ENCODE data around the gene LILRA2.
"Not testable (repeated sequence)": the region's sequence is repeated elsewhere in the genome, so short reads cannot be mapped to it uniquely, and the experiment has no call there.

LILRA2 gene

GRCh38 chr19:54563206-54563605, 10.4 kb upstream of the LILRA2 start:
- in situ Hi-C loops (cut with HindIII; ENCODE audit: low sequenced_read_pairs) = loop anchor here (25.0 kb wide), 1 partner anchor 99 kb away; the partner anchor contains the start of gene LILRB4

DNA sequence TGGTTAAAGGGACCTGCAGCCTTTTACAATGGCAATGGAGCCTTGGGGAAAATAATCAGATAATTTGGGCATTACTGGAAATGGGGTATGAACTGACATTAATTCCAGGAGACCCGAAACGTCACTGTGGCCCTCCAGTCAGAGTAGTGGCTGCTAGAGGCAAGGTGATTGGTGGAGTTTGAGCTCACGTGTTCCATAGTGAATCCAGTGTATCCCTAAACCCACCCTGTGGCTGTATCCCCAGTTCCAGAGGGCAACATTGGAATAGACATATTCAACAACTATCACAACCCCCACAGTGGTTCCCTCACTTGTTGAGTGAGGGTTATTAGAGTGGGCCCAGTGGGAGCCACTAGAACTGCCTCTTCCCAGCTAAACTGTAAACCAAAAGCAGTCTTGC, 3.3 kb upstream of the LILRA2 start:
- in situ Hi-C loops (cut with HindIII; ENCODE audit: low sequenced_read_pairs) = loop anchor here (25.0 kb wide), 1 partner anchor 92 kb away; the partner anchor contains the start of gene LILRB4

DNA sequence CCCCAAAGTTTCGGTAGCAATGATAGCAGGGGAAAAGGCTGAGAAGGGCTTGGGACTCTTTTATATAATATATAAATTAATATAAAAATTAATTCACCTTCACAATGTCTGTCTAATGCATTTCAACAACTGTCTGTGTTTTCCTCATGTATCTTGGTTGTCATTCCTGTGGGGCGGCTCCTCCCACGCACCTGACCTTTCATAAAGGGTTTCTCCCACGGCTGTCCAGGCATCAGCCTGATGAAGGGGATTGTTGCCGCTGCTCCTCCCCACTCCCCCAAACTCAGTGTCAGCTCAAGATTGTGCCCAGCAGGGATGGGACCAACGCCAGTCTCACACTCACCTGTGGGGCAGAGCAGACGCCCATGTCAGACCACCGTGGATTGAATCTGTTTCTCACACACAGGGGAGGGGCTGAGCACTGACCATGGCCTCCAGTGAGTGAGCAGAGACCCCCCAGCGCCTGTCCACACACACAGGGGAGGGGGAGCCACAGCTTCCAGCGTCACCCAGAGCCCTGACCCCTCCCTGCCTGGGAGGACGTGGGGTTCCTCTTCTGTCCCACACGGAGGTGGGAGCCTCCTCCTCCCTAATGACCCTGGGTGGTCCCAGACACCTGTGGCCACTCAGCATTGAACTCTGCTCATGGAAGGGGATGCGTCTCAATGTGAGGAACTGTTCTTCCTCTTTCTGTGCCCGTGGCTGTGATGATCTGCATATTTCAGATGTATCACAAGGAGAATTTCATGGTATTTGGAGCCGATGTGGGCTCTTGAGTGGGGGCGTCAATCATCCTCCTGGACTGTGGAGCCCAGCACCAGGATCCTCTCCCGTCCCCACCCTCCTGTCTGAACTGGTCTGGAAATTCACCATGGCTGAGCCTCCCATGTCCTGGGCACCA, 1.6 kb upstream of the LILRA2 start:
- in situ Hi-C loops (cut with HindIII; ENCODE audit: low sequenced_read_pairs) = loop anchor here (25.0 kb wide), 1 partner anchor 90 kb away; the partner anchor contains the start of gene LILRB4

- in situ Hi-C loops (cut with HindIII; ENCODE audit: low sequenced_read_pairs) = loop anchor here (25.0 kb wide), 1 partner anchor 89 kb away; the partner anchor contains the start of gene LILRB4
Observed at GRCh38 chr19:54572696-54573311, 786 bp upstream of the LILRA2 start.

GRCh38 chr19:54574051-54574450, 461 bp downstream of the LILRA2 start:
- in situ Hi-C loops (cut with HindIII; ENCODE audit: low sequenced_read_pairs) = loop anchor here (25.0 kb wide), 1 partner anchor 88 kb away; the partner anchor contains the start of gene LILRB4

DNA sequence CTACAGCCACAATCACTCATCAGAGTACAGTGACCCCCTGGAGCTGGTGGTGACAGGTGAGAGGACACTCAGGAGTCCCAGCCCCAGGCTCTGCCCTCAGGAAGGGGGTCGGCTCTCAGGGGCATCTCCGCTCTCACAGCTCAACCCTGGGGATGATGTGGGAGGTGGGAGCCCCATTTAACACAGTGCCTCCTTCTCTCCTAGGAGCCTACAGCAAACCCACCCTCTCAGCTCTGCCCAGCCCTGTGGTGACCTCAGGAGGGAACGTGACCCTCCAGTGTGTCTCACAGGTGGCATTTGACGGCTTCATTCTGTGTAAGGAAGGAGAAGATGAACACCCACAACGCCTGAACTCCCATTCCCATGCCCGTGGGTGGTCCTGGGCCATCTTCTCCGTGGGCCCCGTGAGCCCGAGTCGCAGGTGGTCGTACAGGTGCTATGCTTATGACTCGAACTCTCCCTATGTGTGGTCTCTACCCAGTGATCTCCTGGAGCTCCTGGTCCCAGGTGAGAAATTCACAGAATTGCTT, 1.0 kb downstream of the LILRA2 start:
- in situ Hi-C loops (cut with HindIII; ENCODE audit: low sequenced_read_pairs) = loop anchor here (25.0 kb wide), 1 partner anchor 88 kb away; the partner anchor contains the start of gene LILRB4

- in situ Hi-C loops (cut with HindIII; ENCODE audit: low sequenced_read_pairs) = not testable (repeated sequence)
Observed at GRCh38 chr19:54575205-54575604, 1.6 kb downstream of the LILRA2 start.

DNA sequence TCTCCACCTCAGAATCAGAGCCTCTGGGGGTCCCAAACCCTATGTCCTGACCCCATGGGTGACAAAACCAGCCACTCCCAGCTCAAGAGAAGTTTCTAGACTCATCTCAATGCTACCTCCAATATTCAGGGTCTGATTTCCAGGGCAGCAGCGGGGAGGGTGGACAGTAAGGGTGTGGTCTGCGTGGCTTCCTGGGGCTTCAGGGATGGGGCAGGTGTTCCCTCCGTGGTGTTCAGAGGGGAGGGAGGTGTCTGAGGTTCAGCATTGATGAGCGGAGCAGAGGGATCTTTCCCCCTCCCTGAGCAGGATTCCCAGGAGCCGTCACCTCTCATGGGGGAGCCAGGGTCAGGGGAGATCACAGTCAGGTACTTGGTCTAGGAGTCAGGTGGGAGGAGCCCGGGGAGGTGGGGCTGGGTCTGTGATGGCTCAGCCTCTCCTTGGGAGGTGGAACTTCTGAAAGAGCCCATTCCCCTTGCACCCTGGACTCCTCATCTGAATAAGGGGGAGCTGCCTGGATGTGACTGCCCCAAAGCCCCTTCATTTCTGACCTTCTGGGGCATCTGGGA, 2.9 kb downstream of the LILRA2 start:
- in situ Hi-C loops (cut with HindIII; ENCODE audit: low sequenced_read_pairs) = no loop called here

DNA sequence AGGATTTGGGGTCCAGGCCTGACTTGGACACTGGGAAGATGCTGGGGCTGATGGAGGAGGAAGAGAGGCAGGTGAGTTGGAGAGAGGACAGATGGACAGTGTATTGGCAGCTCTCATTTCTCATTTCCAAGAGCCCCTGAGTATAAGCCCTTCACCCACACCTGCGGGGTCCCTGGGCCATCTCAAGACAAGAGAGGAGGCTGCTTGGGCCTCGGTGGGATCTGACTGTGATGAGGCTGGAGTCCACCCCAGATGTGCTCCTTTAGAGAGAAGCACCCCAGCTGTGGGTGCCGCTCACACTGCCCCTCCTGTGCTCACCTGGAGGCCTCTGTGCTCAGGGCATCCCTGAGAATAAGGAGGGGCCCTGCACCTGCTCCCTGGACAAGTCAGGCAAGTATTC, 3.7 kb downstream of the LILRA2 start:
- in situ Hi-C loops (cut with HindIII; ENCODE audit: low sequenced_read_pairs) = no loop called here

- in situ Hi-C loops (cut with HindIII; ENCODE audit: low sequenced_read_pairs) = not testable (repeated sequence)
Observed at GRCh38 chr19:54578268-54578667, 4.7 kb downstream of the LILRA2 start.

DNA sequence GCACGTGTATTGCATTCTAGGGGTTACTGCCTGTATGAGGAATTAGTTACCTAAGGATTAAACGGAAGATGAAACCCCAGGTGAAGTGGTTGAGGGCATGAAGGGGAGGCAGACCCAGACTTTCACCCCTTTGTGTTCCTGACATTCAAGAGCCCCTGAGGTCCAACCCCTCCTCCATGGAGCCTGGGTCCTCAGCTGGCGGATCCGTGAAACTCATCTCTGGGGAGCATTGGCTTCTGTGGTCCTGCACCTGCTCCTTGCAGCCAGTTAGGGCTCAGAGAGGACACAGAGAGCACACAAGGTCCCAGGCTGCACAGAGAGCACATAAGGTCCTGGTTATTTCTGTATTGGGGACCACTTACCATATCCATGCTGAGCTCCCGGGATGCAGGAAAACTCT, 12.8 kb downstream of the LILRA2 start:
- in situ Hi-C loops (cut with HindIII; ENCODE audit: low sequenced_read_pairs) = no loop called here

DNA sequence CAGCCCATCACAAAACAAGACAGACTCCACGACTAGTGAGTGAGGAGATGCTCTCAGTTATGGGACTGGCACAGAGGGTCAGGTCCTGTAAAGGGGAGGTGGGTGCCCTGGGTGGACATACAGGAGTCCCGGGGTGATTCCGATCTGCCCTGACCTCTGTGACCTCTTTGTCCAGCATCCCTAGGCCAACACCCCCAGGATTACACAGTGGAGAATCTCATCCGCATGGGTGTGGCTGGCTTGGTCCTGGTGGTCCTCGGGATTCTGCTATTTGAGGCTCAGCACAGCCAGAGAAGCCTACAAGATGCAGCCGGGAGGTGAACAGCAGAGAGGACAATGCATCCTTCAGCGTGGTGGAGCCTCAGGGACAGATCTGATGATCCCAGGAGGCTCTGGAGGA, 13.4 kb downstream of the LILRA2 start:
- in situ Hi-C loops (cut with HindIII; ENCODE audit: low sequenced_read_pairs) = no loop called here

DNA sequence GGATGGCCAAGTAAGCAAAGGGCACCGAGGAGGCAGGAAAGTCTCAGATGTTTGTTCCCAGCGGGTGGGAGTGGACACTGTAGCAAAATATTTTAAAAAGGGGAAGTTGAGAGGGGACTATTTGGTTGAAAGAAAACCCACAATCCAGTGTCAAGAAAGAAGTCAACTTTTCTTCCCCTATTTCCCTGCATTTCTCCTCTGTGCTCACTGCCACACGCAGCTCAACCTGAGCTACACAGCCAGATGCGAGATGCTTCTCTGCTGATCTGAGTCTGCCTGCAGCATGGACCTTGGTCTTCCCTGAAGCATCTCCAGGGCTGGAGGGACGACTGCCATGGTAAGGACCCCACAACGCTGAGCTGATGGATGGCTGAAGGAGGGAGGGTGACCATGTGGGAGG, 19.9 kb downstream of the LILRA2 start, which contains the start of gene LILRA1:
Gene LILRA1, plus strand, starts transcription at position 188 of the 400 bp plus-strand sequence. CDS start 613 bp downstream, outside the sequence.
- in situ Hi-C loops (cut with HindIII; ENCODE audit: low sequenced_read_pairs) = not testable (repeated sequence)

GRCh38 chr19:54593931-54594626, 20.5 kb downstream of the LILRA2 start:
- in situ Hi-C loops (cut with HindIII; ENCODE audit: low sequenced_read_pairs) = not testable (repeated sequence)

GRCh38 chr19:54594737-54595136, 21.1 kb downstream of the LILRA2 start:
- in situ Hi-C loops (cut with HindIII; ENCODE audit: low sequenced_read_pairs) = no loop called here

- in situ Hi-C loops (cut with HindIII; ENCODE audit: low sequenced_read_pairs) = not testable (repeated sequence)
Observed at GRCh38 chr19:54595680-54596436, 22.3 kb downstream of the LILRA2 start.

GRCh38 chr19:54600212-54600611, 26.6 kb downstream of the LILRA2 start:
- in situ Hi-C loops (cut with HindIII; ENCODE audit: low sequenced_read_pairs) = no loop called here

DNA sequence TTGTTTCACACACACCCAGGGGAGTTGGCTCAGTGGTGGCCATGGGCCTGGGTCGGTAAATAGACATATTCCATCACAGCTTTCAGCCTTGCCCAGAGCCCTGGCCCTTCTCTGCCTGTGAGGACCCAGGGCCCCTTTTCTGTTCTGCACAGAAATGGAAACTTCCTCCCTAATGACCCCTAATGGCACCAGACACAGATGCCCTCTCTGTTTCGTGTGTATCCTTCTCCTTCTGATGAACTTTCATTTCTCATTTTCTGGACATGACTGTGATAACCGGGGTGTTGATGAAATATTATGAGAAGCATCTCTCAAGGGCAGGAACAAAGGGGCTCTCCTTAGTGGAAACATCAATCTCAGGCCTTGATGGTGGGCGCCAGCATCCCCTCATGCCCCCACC, 32.6 kb downstream of the LILRA2 start:
- in situ Hi-C loops (cut with HindIII; ENCODE audit: low sequenced_read_pairs) = no loop called here

DNA sequence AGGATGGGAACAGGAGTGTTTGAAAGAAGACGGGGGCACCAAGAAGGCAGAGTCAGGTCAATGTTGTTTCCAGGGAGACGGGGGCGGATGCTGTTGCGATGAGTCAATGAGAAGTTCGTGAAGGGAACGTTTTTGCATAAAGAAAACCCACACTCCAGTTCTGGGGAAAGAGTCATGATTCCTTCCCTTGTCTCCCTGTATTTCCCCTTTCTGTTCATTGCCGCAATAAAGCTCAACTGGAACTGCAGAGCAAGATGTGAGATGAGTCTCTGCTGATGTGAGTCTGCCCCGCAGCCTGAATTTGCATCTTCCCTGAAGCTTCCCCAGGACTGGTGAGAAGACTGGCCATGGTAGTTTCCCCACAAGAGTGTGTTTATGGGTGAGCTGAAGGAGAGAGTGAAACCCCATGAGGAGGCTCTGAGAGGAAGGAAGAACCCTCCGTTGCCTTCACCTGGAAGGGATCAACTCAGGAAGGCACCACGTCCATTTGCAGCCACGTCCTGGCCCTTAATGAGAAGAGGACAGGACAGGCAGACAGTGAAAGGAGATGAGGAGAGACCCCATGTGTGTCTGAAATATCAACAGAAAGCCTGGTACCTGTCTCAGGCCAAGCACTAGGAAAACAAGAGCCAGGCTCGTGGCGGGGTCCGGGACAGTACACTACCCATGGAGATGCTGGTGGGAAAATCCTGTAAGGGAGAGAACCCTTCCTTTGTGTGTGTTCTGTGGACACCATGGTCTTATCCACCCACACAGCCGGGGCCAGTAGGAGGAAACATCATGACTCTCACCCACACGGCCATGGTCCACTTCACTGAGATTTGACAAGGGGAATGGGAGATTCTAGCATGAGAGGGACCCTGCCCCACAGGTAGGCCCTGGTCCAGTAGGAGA, 33.5 kb downstream of the LILRA2 start:
- in situ Hi-C loops (cut with HindIII; ENCODE audit: low sequenced_read_pairs) = no loop called here
